Measurements from ENCODE around the gene CENPO. TPM values are rescaled to one million over a fixed set of nuclear protein-coding genes. Genes with fewer than 3 reads are reported as not detected.

CENPO gene
- total RNA-seq, 2 donors from 2014 or later, result 9.1 to 24.4 TPM

DNA sequence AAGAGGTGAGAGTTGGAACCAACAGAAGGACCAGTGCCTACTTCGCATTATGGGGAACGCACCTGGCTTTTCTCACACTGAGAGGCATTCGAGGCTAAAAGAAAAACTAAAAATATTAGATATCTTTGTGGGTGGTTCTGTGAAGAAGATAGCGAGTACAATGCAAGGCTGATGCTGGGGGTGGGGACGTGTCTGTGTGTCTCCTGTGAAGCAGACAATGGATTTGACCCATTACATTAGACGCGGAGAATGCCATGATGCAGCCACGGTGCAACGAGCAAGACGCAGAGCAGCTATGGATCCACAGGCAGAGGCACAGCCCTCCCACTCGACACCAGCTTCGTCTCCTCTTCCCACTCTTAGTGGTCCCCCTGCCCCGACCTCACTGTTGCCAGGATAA lies 65.8 kb downstream of the CENPO start:
- no peaks in the 10 kb centered on the region for H3K9me3 ChIP-seq
- no peaks in the 10 kb centered on the region for H3K36me3 ChIP-seq
- no peaks in the 10 kb centered on the region for H3K27me3 ChIP-seq (replicated peaks; ENCODE audit: insufficient read depth)
- H3K4me1 ChIP-seq (replicated peaks), result peaks cover 4% of the 10 kb centered on the region
- H3K4me3 ChIP-seq, result no peak overlapping the region
- TF ChIP-seq, protein P1, sequence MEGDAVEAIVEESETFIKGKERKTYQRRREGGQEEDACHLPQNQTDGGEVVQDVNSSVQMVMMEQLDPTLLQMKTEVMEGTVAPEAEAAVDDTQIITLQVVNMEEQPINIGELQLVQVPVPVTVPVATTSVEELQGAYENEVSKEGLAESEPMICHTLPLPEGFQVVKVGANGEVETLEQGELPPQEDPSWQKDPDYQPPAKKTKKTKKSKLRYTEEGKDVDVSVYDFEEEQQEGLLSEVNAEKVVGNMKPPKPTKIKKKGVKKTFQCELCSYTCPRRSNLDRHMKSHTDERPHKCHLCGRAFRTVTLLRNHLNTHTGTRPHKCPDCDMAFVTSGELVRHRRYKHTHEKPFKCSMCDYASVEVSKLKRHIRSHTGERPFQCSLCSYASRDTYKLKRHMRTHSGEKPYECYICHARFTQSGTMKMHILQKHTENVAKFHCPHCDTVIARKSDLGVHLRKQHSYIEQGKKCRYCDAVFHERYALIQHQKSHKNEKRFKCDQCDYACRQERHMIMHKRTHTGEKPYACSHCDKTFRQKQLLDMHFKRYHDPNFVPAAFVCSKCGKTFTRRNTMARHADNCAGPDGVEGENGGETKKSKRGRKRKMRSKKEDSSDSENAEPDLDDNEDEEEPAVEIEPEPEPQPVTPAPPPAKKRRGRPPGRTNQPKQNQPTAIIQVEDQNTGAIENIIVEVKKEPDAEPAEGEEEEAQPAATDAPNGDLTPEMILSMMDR (IDR thresholded peaks at IDR 0.05), result no peak
- TF ChIP-seq POLR2AphosphoS5 (IDR thresholded peaks at IDR 0.05), result no peak
- no peak for TF ChIP-seq POLR2A (IDR thresholded peaks at IDR 0.05)
- H3K27ac ChIP-seq, result no peak overlapping the region
- intact Hi-C loops (cut with DNase I), result no loop called here
- 90% methylated on average over 13 of the region's 13 CpGs for WGBS
- DNase-seq (ENCODE audit: low spot score), result no peak

DNA sequence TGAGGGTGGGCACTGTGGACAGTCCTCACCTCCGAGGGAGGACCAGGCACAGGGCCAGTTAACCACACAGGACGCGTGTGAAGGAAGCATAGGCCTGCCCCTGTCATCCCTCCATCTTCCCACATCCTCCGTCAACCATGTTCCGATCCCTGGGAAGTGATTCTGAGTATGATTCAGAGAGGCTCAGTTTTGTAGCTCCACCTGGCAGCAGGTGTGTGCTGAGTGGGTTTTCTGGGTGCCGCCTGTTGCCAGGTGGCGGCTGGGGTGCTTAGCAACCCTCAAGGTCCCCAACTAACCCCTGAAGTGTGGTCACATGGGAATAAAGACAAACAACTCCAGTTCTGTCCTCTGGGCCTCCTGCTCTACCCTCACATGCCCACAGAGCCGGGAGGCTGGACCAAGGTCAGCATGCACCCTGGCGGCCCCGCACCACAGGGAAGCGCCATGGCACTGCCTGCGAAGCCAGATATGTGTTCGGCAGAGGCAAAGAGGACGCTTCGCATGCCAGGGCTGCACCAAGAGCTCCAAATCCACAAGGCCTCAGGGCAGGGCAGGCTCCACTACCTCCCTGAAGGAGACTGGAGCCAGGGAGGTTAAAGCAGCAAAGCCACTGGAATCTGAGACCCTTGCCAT lies 66.9 kb downstream of the CENPO start:
- peaks cover 4% of the 10 kb centered on the region for H3K4me1 ChIP-seq (replicated peaks)
- H3K9me3 ChIP-seq, result no peaks in the 10 kb centered on the region
- DNase-seq (ENCODE audit: low spot score), result no peak
- intact Hi-C loops (cut with DNase I), result no loop called here
- no peaks in the 10 kb centered on the region for H3K27me3 ChIP-seq (replicated peaks; ENCODE audit: insufficient read depth)
- H3K36me3 ChIP-seq, result no peaks in the 10 kb centered on the region
- TF ChIP-seq POLR2AphosphoS5 (IDR thresholded peaks at IDR 0.05), result no peak
- TF ChIP-seq, protein P1 (IDR thresholded peaks at IDR 0.05), result no peak
- TF ChIP-seq POLR2A (IDR thresholded peaks at IDR 0.05), result no peak
- WGBS, result 94% methylated on average over 15 of the region's 15 CpGs
- no peak overlapping the region for H3K4me3 ChIP-seq
- H3K27ac ChIP-seq, result no peak overlapping the region

DNA sequence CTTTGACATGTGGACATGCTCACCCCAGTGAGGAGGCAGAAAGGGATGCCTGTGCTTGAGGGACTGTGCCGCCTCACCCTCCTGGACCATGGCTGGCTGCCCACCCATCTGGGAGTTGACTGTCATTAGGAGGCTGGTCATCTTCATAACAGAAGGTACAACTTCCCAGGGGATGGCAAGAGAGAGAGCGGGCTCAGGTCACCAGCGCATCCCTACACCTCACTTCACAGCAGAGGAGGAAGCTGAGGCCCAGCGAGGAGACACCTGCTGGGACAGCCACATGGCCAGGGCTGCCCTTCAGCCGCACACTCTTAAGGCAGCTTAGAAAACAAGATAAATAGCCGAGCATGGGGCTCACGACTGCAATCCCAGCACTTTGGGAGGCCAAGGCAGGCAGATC lies 67.4 kb downstream of the CENPO start:
- H3K27me3 ChIP-seq (replicated peaks; ENCODE audit: insufficient read depth), result no peaks in the 10 kb centered on the region
- no peak overlapping the region for H3K27ac ChIP-seq
- no peak for DNase-seq (ENCODE audit: low spot score)
- peaks cover 4% of the 10 kb centered on the region for H3K4me1 ChIP-seq (replicated peaks)
- no peaks in the 10 kb centered on the region for H3K9me3 ChIP-seq
- intact Hi-C loops (cut with DNase I), result no loop called here
- no peaks in the 10 kb centered on the region for H3K36me3 ChIP-seq
- TF ChIP-seq, protein P1 (IDR thresholded peaks at IDR 0.05), result no peak
- TF ChIP-seq POLR2A (IDR thresholded peaks at IDR 0.05) (no peak), POLR2AphosphoS5 (IDR thresholded peaks at IDR 0.05) (no peak)
- no peak overlapping the region for H3K4me3 ChIP-seq
- 94% methylated on average over 7 of the region's 7 CpGs for WGBS

DNA sequence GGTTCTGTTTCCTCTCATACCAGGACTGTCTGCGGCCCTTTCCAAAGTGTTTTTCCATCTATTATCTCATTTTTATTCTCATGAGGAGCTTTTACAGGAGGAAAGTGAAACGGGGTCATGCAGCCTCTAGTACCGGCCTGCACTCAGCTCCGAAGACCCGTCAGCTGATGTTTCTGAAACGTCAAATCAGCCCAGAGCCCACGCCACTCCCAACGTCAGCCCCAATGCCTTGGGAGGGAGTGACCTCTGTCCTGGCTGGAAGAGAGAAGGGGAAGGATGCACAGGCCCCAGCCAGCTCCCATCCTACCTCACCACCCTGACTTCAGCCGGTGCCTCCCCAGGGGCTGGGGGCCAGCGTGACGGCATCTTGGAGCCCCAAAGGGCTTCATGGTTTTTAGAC lies 68.3 kb downstream of the CENPO start:
- Histone ChIP-seq H3K9me3 (no peaks in the 10 kb centered on the region), H3K4me1 (replicated peaks) (peaks cover 1% of the 10 kb centered on the region), H3K27me3 (replicated peaks; ENCODE audit: insufficient read depth) (no peaks in the 10 kb centered on the region), H3K4me3 (no peak overlapping the region), H3K27ac (peak overlapping the region in 1 of 2 donors; percentile 33), H3K36me3 (no peaks in the 10 kb centered on the region)
- no peak for DNase-seq (ENCODE audit: low spot score)
- intact Hi-C loops (cut with DNase I), result no loop called here
- whole genome bisulfite sequencing, result 80% methylated on average over 11 of the region's 11 CpGs
- no peak for TF ChIP-seq POLR2AphosphoS5 (IDR thresholded peaks at IDR 0.05)
- TF ChIP-seq POLR2A (IDR thresholded peaks at IDR 0.05), result no peak
- TF ChIP-seq, protein P1 (IDR thresholded peaks at IDR 0.05), result no peak

DNA sequence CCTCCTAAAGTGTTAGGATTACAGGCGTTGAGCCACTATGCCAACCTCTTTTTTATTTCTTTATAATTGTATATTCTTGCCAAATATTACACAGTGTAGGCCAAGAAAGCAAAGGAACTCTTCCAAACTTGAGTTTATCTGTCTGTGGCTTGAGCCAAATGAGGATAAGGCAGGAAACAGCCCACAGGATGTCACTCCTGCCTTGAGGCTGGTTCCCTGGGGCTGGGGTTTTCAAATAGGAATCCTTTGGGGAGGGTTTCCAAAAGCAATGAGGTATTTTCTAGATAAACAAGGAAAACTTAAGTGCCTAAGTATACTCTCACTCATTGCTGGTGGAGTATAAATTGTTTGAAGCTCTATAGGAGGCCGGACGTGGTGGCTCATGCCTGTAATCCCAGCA lies 70.4 kb downstream of the CENPO start:
- Histone ChIP-seq H3K9me3 (no peaks in the 10 kb centered on the region), H3K27me3 (replicated peaks; ENCODE audit: insufficient read depth) (no peaks in the 10 kb centered on the region), H3K4me1 (replicated peaks) (no peaks in the 10 kb centered on the region), H3K27ac (no peak overlapping the region), H3K4me3 (no peak overlapping the region), H3K36me3 (no peaks in the 10 kb centered on the region)
- intact Hi-C loops (cut with DNase I), result no loop called here
- DNase-seq (ENCODE audit: low spot score), result no peak
- TF ChIP-seq POLR2AphosphoS5 (IDR thresholded peaks at IDR 0.05) (no peak), POLR2A (IDR thresholded peaks at IDR 0.05) (no peak)
- TF ChIP-seq, protein P1 (IDR thresholded peaks at IDR 0.05), result no peak
- WGBS, result 78% methylated on average over 3 of the region's 3 CpGs

All from prostate gland (tissue), 2 donors.